Measurements from ENCODE around the gene CDH12.
"Not testable (repeated sequence)": the region's sequence is repeated elsewhere in the genome, so short reads cannot be mapped to it uniquely, and the experiment has no call there.

Gene CDH12

DNA sequence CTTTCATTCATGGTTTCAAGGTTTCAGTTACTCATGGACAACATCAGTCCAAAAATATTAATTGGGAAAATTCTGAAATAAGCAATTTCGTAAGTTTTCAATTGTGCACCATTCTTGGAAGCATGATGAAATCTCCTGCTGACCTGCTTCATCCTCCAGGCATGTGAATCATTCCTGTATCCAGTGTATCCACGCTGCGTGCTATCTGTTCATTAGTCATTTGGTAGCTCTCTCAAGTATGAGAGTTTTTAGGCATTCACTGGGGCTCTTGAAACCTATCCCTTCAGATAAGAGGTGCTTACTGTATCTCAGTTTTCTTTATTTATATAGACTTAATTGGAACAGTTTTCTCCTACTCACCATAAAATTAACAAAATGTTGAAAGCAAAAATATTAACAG is 293.0 kb downstream of the CDH12 start:
- DNase-seq (ENCODE audit: low spot score), result no peak

DNA sequence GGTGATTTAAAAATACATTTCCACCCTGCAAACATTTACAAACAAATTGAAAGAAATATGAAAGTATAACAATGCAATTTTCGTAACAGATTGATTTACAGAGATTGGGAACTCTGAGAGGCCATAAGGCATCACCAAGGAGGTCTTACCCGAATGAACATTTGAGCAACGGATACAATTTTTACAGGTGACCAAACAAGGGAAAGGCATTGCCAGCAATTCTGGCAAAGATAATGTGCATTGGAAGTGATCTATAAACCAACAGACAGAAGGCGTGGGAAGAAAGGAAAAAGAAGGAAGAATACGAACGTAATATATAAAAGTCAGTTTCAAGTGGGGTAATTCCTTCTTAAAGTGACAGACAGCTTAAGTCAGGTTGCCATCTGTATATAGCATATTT is 295.9 kb downstream of the CDH12 start:
- no peak for DNase-seq (ENCODE audit: low spot score)

DNA sequence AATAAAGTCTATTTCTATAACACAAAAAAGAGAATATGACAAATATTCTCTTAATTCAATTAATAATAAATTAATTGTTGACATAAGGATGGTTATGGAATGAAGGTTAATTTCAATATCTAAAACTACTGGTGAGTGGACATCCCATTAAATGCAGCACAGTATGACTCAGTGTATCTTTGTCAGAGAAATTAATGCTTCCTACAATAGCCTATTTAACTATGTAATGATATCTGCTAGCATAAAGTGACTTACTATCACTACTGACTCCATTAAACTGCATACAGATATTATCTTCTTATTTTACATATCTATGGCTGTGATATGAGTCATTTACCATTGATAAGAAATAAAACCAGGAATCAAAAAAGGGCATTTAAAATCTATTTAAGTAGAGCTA is 298.7 kb downstream of the CDH12 start:
- no peak for DNase-seq (ENCODE audit: low spot score)

DNA sequence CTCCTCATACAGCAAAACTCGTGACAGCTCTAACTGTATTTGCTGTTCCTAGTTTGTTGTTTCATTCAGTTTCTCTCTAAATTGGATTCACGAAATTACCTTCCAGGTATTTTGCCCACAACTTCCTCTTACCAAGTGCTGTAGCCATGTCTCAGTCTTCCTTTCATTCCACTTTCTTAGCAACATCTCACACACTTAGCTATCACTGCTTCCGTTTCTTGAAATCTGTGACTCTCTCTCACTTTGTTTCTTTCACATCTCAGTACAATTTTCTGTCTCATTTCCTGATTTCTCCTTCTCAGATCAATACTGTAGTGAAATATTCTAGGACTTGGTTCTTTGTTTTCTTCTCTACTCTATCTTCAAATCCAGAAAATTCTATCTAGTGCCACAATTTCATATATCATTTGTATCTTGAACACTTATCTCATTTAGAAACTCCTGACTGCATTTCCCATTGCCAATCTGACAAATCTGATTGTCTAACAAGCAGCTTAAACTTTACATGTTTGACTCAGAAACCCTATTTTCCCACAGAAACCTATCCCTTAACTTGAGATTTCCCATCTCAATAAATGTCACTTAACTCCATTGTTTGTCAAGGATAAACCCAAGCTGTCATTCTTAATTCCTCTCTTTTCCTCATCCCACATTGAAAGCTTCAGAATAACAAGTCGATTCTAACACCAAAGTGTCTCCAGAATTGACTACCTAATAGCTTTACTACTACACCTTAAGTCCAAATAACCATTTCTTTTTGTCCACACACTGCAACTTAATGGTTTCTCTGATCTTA is 303.1 kb downstream of the CDH12 start:
- DNase-seq (ENCODE audit: low spot score), result no peak

DNA sequence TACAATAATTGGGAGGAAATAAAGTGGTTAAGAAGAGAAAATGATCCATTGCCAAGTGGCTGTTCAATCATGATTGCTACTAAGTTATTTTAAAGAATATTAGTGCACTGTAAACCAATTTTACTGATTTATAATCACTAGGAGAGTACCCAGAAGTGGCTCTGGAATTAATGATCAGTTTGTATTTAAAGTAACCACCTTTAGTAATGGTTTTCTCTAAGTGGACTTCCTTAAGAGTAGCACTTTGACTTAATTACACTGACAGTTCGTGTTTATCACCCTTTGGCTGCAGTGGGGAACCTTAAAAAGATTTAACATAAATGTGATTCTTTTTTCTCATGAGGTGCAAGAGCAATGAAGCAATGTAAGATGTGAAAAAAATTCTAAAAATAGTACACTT is 310.8 kb downstream of the CDH12 start:
- no peak for DNase-seq (ENCODE audit: low spot score)

DNA sequence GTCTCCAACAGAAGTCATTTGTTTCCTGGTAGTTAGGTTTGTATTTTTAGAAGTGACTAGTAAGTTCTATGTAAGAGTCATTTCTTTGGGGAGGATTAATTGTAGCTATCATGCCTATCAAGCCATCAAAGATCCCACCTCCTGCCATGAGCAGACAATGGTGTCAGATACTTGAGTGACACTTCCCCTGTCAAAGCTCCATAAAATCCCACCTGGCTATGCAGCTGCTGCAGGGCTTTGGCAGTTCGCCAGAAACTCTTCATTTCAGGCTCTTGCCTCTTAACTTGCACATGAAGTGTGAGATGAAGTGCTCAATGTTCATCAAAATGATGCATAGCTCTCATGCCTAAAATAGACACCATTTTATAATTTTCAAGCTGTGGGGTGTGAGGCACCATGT is 312.1 kb downstream of the CDH12 start:
- no peak for DNase-seq (ENCODE audit: low spot score)

DNA sequence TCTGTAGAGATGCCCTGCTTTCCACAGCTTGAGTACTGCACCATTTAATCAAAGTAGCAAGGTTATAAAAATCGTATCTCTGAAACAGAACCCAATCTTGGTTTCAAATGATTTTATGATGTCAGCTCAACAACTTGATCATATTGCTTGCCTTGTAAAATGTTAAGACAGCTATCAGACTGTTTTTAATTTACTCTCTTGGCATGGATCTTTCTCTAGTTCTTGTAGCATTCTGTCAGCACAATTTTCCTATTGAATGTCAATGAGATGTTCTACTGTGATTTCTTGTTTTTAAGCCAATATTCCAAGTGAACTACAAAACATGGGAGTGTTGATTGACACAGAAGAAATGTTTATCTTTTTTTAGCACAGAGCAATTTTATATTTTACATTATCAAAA is 313.4 kb downstream of the CDH12 start:
- DNase-seq (ENCODE audit: low spot score), result no peak

DNA sequence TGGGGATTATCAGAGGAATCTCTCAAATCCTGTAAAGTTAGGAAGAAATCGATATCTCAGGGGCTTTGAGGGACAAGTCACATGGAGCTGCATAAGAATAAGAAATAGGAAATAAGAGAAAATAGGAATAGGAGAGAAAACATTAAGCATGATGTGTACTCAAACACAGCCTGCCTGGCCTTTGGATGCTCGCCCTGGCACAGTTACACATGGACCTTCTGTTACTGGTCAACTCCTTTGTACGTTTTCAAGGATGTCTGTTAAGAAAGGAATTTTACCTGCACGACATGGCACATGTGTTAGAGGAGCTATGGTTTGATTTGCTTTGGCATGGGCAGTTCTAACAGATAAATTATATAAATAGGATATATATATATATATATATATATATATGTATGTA is 321.2 kb downstream of the CDH12 start:
- no peak for DNase-seq (ENCODE audit: low spot score)

DNA sequence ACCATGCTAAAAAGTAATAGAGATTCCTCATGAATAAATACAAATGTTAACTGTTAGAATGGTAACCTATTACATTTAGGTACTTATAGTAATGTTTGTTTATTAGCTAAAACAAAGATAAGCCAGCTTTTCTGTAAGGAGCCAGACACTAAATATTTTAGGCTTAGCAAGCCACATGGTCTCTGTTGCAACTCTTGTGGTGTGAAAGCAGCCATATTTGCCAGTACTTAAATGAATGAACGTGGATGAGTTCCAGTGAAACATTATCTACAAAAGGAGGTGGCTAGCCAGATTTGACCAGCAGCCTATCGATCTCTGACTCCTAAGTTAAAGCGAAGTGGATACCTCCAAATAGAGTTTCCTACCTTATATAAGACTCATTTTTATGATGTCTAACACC is 331.6 kb downstream of the CDH12 start:
- no peak for DNase-seq (ENCODE audit: low spot score)

DNA sequence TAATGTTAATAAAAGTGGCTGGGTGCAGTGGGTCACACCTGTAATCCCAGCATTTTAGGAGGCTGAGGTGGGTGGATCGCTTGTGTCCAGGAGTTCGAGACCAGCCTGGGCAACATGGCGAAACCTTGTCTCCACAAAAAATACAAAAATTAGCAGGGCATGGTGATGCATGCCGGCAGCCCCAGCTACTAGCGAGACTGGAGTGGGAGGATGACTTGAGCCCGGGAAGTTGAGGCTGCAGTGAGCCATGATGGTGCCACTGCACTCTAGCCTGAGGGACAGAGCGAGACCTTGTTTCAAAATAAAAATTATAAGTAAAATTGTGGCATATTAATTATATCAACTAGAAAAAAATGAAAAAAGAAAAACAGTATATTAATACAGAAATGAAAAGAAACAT is 336.6 kb downstream of the CDH12 start:
- DNase-seq (ENCODE audit: low spot score), result not testable (repeated sequence)

DNA sequence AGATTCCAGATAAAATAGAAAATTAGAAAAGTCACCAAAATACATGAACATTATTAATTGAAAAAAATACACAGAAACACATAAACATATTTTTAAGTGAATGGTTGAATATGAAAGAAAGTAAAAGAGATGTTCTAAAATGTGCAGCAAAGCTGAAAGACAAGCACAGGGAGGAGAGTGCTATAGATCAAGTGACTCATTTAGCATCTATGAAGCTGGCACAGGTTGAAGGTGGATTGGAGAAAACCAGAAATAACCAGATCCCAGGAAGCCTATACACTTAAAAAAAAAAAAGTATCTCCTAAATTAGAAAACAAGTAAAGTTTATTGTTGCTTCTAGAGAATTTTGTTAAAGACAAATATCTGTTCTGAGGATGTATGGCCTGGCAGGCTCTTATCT is 338.9 kb downstream of the CDH12 start:
- no peak for DNase-seq (ENCODE audit: low spot score)

DNA sequence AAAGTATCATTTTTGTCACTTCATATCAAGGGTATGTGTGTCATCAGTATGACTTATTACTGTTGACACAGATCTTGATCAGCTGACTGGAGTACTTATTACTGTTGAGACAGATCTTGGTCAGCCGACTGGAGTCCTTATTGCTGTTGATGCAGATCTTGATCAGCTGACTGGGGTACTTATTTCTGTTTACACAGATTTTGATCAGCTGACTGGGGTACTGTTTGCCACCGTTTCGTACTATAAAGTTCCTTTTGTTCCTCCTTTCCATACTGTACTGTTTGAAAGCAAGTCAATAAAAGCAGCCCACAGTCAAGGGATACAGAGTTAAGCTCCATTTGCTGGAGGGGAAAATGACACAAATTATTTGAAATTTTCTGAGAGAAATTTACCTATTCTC is 347.3 kb downstream of the CDH12 start:
- no peak for DNase-seq (ENCODE audit: low spot score)

DNA sequence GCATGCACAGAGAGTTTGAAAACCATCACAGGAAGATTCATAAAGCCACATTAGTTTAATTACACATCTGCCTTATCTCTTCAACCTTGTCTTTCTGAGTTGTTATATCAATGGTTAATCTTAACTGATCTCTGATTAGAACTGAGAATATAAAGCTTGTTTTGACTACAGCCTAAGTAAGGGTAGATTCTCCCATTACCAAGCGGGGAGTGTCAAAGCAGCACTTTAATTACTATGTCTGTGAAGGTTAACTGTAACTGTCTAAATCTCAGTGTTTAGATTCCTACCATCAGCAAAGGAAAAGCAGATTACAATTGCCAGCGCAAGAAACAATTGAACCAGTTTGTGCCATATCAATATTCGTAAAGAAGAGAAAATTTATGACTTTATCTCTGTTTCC is 348.7 kb downstream of the CDH12 start:
- no peak for DNase-seq (ENCODE audit: low spot score)

DNA sequence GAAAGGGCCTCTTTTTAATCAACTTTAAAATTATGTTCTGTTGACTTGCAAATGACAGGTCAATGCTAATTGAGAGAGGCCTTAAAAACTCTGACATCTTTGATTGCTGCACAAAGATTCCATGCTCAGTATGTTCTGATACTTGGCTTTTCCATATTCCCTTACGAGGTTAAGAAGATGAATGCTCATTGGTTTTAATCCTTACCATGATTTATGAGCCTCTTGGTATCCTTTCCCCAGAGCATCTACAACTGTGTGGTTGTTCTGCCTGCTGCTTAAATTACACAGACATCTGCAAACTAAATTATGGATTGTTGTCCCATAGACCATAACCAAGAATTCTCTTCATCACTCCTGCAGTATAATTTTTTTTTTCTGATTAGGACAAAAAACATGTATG is 352.6 kb downstream of the CDH12 start:
- DNase-seq (ENCODE audit: low spot score), result no peak

DNA sequence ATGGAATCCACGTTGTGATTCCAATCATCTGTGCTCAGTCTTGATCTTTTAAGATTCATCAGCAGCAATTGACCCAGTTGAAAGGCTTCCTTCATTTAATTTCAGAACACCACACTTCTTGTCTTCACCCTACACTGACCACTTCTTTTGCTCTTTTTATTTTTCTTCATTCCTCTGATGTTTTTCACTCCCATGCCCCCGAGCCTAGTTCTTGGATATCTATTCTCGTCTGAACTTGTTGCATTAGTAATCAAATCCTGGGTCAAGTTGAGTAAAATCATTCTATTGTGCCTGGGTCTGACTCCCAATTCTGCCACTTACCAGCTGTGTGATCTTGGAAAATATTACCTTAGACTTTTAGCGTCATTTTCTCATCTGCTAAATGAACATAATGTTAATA is 356.5 kb downstream of the CDH12 start:
- no peak for DNase-seq (ENCODE audit: low spot score)

DNA sequence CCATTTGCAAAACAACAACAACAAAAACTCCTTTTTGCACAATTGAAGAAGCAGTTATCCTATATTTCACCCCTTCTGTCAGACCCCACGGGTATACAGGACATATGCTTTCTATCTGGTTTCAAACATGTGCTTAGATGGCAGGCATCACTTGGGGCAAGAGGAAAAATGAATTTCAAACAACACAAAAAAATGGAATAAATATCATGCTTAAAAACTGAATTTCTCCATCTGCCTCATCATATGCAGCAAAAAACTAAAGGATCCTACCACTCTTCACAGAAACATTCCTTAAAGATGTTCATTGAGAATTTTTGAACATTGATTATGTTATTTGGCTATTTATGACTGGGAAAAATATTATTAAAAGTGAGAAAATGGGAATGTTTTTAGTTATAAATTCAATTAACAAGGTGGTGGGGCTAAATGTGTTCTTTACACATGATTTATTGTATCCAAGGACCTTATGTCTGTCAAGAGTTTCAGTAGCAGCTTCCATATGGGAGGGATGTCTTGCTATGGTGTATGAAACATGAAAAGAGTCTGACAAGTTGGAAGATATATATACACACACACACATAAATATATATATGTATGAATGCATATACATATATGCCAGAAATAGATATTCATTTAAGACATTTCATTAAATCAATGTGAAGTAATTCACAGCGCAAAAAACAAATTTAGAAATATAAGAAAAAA is 358.0 kb downstream of the CDH12 start:
- DNase-seq (ENCODE audit: low spot score), result no peak

DNA sequence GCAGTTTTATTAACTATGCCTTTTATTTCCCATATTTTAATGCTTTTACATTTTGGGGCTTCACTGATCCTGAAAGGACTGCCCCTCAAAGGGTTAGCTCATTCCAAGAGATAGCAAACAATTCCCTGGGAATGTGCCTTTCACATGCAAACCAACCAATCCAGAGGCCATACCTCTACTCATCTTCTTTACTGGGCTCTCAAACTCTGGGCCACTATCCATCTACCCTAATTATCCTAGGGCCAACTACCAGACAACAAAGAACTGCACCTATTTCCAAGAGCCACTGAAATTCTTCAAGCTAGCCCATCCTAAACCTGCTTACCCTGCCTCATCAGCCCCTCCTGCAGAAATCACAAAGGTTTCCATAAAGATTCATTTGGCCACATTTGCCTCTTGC is 364.7 kb downstream of the CDH12 start:
- DNase-seq (ENCODE audit: low spot score), result no peak

DNA sequence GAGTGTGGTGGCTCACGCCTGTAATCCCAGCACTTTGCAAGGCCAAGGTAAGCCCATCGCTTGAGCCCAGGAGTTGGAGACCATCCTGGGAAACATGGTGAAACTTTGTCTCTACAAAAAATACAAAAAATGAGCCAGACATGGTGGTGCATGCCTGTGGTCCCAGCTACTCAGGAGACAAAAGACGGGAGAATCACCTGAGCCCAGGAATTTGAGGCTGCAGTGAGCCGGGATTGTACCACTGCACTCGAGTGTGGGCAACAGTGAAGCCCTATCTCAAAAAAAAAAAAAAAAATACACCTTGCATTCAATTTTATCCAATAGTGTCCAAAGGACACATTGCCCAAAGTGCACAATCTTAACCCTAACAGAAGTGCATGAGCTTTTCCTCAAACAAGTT is 372.8 kb downstream of the CDH12 start:
- no peak for DNase-seq (ENCODE audit: low spot score)

DNA sequence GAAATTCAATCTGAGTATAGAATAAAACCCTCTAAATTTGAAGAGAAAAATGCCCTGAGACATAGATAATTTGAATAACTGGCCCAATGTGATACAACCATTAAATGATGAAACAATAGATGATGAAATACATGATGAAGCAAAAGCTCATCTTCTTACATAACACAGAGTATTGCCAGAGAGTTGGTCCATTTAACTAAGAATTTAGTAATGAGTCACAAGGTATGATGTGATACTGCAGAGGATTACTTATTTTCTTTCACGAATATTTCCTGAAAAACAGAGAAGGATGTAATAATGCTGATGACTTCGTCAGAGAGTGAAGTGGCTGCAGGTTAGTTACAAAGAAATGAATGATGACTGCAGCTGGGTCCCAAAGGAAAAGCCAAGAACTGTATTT is 379.3 kb downstream of the CDH12 start:
- DNase-seq (ENCODE audit: low spot score), result no peak

DNA sequence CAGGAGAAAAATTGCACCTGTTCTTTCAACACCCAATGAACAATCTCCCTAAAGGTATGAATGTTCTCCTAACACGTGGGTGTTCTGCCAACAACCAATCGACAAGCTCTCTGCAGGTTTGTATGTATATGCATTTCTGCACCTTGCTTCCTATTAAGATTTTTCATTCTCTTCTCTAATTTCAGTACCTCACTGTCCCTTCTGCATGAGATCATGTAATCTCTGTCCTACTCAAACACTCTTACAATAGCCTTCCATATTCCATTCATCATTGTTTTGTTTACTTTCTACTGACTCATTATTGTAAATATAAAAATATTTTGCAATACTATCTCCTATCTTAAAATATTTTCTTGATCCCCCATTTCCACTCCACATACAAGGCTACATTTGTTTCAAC is 382.0 kb downstream of the CDH12 start:
- DNase-seq (ENCODE audit: low spot score), result no peak

DNA sequence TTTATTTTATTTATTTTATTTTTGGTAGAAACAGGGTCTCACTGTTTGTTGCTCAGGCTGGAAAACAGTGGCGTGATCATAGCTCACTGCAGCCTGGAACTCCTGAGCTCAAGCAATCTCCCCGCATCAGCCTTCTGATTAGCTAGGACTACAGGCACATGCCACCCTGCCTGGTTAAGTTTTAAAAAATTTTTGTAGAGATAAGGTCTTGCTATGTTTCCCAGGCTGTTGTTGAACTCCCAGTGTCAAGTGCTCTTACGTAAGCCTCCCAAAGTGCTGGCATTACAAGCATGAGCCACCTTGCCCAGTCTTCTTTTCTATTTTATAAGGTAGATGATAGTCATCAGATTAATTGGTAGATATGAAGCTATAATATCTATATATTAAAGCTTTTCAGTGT is 382.7 kb downstream of the CDH12 start:
- no peak for DNase-seq (ENCODE audit: low spot score)

DNA sequence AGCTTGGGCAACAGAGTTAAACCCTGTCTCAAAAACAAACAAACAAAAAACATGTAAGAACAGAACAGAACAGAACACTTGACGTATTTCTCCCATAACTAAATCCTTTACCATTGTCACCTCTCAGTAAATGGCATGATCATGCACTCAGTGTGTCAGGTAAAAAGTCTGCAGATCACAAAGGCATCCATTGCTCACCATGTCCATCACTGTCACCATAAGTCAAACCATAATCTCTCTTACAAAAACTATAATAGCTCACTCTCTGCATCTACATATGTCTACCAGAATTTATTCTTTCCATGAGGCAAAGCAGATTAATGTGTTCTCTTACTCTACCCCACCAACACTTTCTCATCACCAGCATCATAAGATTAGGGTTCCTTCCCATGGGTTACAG is 387.5 kb downstream of the CDH12 start:
- DNase-seq (ENCODE audit: low spot score), result no peak

DNA sequence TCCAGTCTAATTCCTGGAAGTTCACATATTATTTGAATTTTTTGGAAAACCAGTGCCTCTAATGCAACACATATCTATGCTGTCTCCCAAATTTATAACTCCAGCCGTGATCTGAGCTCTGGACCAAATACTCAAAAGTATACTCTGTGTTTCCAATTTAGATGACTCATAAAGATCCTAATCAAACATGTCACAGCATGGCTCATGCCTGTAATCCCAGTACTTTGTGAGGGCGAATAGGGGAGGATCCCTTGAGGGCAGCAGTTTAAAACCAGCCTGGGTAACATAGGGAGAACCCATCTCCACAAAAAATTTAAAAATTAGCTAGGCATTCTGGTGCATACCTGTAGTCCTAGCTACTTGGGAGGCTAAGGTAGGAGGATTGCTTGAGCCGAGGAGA is 388.0 kb downstream of the CDH12 start:
- DNase-seq (ENCODE audit: low spot score), result no peak

DNA sequence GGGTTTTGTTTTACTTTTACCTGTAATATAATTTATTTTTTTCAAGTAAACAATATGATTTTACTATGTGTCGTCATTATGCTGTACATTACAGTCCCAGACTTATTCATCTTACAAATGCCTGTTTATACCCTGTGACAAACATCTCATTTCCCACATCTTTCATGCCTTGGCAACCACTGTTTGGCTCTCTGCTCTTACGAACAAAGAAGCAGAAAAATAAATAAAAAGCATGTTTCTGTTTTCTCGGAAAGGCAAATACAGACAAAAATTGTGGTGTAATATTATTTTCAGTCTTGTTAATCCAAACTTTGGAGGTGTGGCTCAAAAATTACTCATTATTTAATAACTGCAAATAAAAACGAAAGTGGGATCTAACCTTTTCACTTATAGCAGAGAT is 393.0 kb downstream of the CDH12 start:
- no peak for DNase-seq (ENCODE audit: low spot score)

All from CD4-positive, alpha-beta T cell treated with Interleukin-6 at 100 ng/mL for 8 hours (primary cell).